H9 (cell line): ENCODE data around the gene MALAT1. TPM values are rescaled to one million over a fixed set of nuclear protein-coding genes. Genes with fewer than 3 reads are reported as not detected.
A peak's percentile ranks its signal among the peaks of the same experiment; 100 is the strongest.

Source experiments
- DNase-seq: peaks from one replicate; pipeline ENCODE4 v3.0.0-alpha.2; 2017
- H2AFZ ChIP-seq: one replicate; pipeline ENCODE4 v1.6.1; 2013; ENCODE audit warnings: mild to moderate bottlenecking, low read length, control low read depth, moderate library complexity
- H2AK5ac ChIP-seq: 2 replicates; pipeline ENCODE4 v1.6.1; 2013; ENCODE audit warnings: low read length, control low read depth, mixed read lengths; ENCODE audit not compliant: insufficient read length
- H2BK120ac ChIP-seq: one replicate; pipeline ENCODE4 v1.6.1; 2013; ENCODE audit warnings: low read depth, mild to moderate bottlenecking, low read length, control low read depth, inconsistent platforms; ENCODE audit not compliant: poor library complexity, severe bottlenecking
- H2BK12ac ChIP-seq: 2 replicates; pipeline ENCODE4 v1.6.1; 2013; ENCODE audit warnings: low read length, control low read depth, mixed read lengths, low read depth; ENCODE audit not compliant: insufficient read length
- H2BK15ac ChIP-seq: 2 replicates; pipeline ENCODE4 v1.6.1; 2013; ENCODE audit warnings: low read depth, low read length, control low read depth
- H2BK20ac ChIP-seq: one replicate; pipeline ENCODE4 v1.6.1; 2013; ENCODE audit warnings: low read depth, mild to moderate bottlenecking, low read length, control low read depth, inconsistent platforms; ENCODE audit not compliant: poor library complexity, severe bottlenecking
- H2BK5ac ChIP-seq: 2 replicates; pipeline ENCODE4 v1.6.1; 2013; ENCODE audit warnings: low read length, control low read depth, mixed read lengths; ENCODE audit not compliant: insufficient read length
- H3K14ac ChIP-seq: 2 replicates; pipeline ENCODE4 v1.6.1; 2013; ENCODE audit warnings: low read length, control low read depth; ENCODE audit not compliant: insufficient read depth
- H3K18ac ChIP-seq: 2 replicates; pipeline ENCODE4 v1.6.1; 2013; ENCODE audit warnings: low read depth, mild to moderate bottlenecking, mixed read lengths, low read length, control low read depth; ENCODE audit not compliant: insufficient read length
- H3K23ac ChIP-seq: 2 replicates; pipeline ENCODE4 v1.6.1; 2013; ENCODE audit warnings: low read length, control low read depth, mixed read lengths, low read depth; ENCODE audit not compliant: insufficient read length
- H3K23me2 ChIP-seq: 2 replicates; pipeline ENCODE4 v1.6.1; 2013; ENCODE audit warnings: low read depth, mild to moderate bottlenecking, mixed read lengths, low read length, control low read depth; ENCODE audit not compliant: insufficient read length, poor library complexity, severe bottlenecking
- H3K27ac ChIP-seq: 2 replicates; pipeline ENCODE4 v1.5.1; 2013; ENCODE audit warnings: low read length, control low read depth, mixed read lengths, low read depth; ENCODE audit not compliant: insufficient read length
- H3K27me3 ChIP-seq: 2 replicates; pipeline ENCODE4 v1.6.1; 2013; ENCODE audit warnings: low read length, control low read depth, inconsistent platforms; ENCODE audit not compliant: insufficient read depth
- H3K4ac ChIP-seq: 2 replicates; pipeline ENCODE4 v1.6.1; 2013; ENCODE audit warnings: low read depth, mild to moderate bottlenecking, control low read depth, inconsistent platforms, low read length, moderate library complexity
- H3K4me1 ChIP-seq: 2 replicates; pipeline ENCODE4 v1.6.1; 2013; ENCODE audit warnings: low read length, control low read depth, inconsistent platforms; ENCODE audit not compliant: insufficient read depth
- H3K4me2 ChIP-seq: 2 replicates; pipeline ENCODE4 v1.6.1; 2013; ENCODE audit warnings: low read length, control low read depth, mixed read lengths; ENCODE audit not compliant: insufficient read length, insufficient read depth
- H3K56ac ChIP-seq: 2 replicates; pipeline ENCODE4 v1.6.1; 2013; ENCODE audit warnings: low read depth, mild to moderate bottlenecking, mixed read lengths, low read length, control low read depth; ENCODE audit not compliant: insufficient read length
- H3K79me1 ChIP-seq: 2 replicates; pipeline ENCODE4 v1.6.1; 2013; ENCODE audit warnings: low read depth, mild to moderate bottlenecking, moderate library complexity, low read length, control low read depth, inconsistent platforms; ENCODE audit not compliant: insufficient read depth, poor library complexity, severe bottlenecking
- H3K79me2 ChIP-seq: 2 replicates; pipeline ENCODE4 v1.6.1; 2013; ENCODE audit warnings: low read length, control low read depth, inconsistent platforms; ENCODE audit not compliant: insufficient read depth
- H3K9ac ChIP-seq: 2 replicates; pipeline ENCODE4 v1.6.1; 2013; ENCODE audit warnings: low read length, control low read depth, mixed read lengths; ENCODE audit not compliant: insufficient read length; ENCODE audit errors: extremely low read depth
- H3K9me3 ChIP-seq: one replicate; pipeline ENCODE4 v1.6.1; 2013; ENCODE audit warnings: low read depth, low read length, inconsistent platforms; ENCODE audit not compliant: control insufficient read depth
- H3T11ph ChIP-seq: one replicate; pipeline ENCODE4 v1.6.1; 2013; ENCODE audit warnings: mild to moderate bottlenecking, low read length, control low read depth, inconsistent platforms
- H4K20me1 ChIP-seq: one replicate; pipeline ENCODE4 v1.6.1; 2013; ENCODE audit not compliant: control insufficient read depth, insufficient read length, insufficient read depth
- H4K5ac ChIP-seq: 2 replicates; pipeline ENCODE4 v1.6.1; 2013; ENCODE audit warnings: low read depth, mild to moderate bottlenecking, mixed read lengths, low read length, control low read depth; ENCODE audit not compliant: insufficient read length
- H4K8ac ChIP-seq: replicated peaks from 2 replicates; pipeline ENCODE4 v1.6.1; 2013; ENCODE audit warnings: low read length, control low read depth, mixed read lengths, low read depth; ENCODE audit not compliant: insufficient read length
- H4K91ac ChIP-seq: 2 replicates; pipeline ENCODE4 v1.6.1; 2013; ENCODE audit warnings: low read depth, mild to moderate bottlenecking, moderate library complexity, mixed read lengths, low read length, control low read depth; ENCODE audit not compliant: insufficient read length
- H3K27ac Mint-ChIP-seq, 3 experiments: 2 replicates in 2 of 3; 3 replicates in 1 of 3; pipeline ENCODE4 v1.8.0; 2020 to 2021; ENCODE audit warnings: mixed read lengths in 3 of 3, mild to moderate bottlenecking in 1 of 3, moderate library complexity in 1 of 3
- H3K27me3 Mint-ChIP-seq: 2 replicates; pipeline ENCODE4 v1.8.0; 2021; ENCODE audit warnings: low read depth, mild to moderate bottlenecking, moderate library complexity, mixed read lengths
- H3K36me3 Mint-ChIP-seq, 3 experiments: 2 replicates in 2 of 3; 3 replicates in 1 of 3; pipeline ENCODE4 v1.8.0; 2020 to 2021; ENCODE audit warnings: low read depth in 3 of 3, mixed read lengths in 3 of 3; ENCODE audit not compliant: insufficient read depth in 1 of 3
- H3K4me1 Mint-ChIP-seq, 2 experiments: 2 replicates each; pipeline ENCODE4 v1.8.0; 2020; ENCODE audit warnings: mixed read lengths in 2 of 2
- H3K4me3 Mint-ChIP-seq, 2 experiments: 2 replicates in 1 of 2; 3 replicates in 1 of 2; pipeline ENCODE4 v1.8.0; 2020 to 2021; ENCODE audit warnings: mild to moderate bottlenecking in 2 of 2, mixed read lengths in 2 of 2, moderate library complexity in 1 of 2
- H3K9me3 Mint-ChIP-seq, 2 experiments: 2 replicates in 1 of 2; 3 replicates in 1 of 2; pipeline ENCODE4 v1.8.0; 2020; ENCODE audit warnings: mild to moderate bottlenecking in 2 of 2, mixed read lengths in 2 of 2, moderate library complexity in 1 of 2
- WGBS: extraction: QIAGEN DNeasy Blood & Tissue Kit; methylation state at CpG from one replicate; pipeline ENCODE4 v1.1.7; 2013; ENCODE audit warnings: missing lambda C conversion rate, low lambda C conversion rate, mixed read lengths; ENCODE audit not compliant: insufficient read length; ENCODE audit errors: extremely low coverage; 5-methylcytosine and 5-hydroxymethylcytosine counted together
- total RNA-seq: library from RNA; stranded (reverse); gene quantifications from 2 replicates; pipeline ENCODE4 v1.2.1, GENCODE V29; 2021
- TF ChIP-seq, protein P1 (sequence below): fragments of 200-600 bp; sonication (generic); conservative IDR thresholded peaks from 3 replicates; pipeline ENCODE4 v1.8.0; 2021; ENCODE audit warnings: antibody characterized with exemption, mild to moderate bottlenecking

MALAT1 gene
- total RNA-seq, 1 experiment from 2014 or later: 1,934 TPM

DNA sequence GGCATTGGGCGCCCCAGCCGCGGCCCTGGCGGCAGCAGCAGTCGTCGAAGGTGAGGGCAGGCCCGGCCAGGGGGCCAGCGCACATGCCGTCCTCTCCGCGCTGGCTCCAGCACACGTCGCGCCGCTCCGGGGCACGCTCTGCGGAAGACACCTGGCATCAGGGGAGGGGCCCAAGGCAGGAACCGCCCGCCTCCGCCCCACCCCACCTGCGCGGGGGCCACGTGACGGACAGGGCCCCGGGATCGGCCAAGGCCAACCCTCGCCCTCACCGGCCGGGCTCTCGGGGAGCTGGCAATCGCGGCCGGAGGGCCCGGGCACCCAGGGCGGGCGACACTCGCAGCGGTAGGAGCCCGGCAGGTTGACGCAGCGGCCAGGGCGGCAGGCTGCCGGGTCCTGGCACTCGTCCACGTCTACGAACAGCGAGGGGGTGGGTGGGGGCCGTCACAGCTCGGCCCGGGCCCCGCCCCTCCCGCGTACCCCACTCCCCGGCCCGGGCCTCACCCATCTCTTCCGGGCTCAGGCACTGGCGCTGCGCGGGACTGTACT, 41.0 kb downstream of the MALAT1 start:
- Histone ChIP-seq H3K9me3 (no peaks in the 10 kb centered on the region), H3K56ac (no peak overlapping the region), H2BK5ac (no peak overlapping the region), H3K18ac (no peak overlapping the region), H2BK120ac (no peak overlapping the region), H3K79me1 (no peaks in the 10 kb centered on the region), H2AFZ (no peak overlapping the region), H4K91ac (no peak overlapping the region), H3K14ac (no peak overlapping the region; the same call in 1 of the 2 replicates), H3K79me2 (no peaks in the 10 kb centered on the region), H3K27me3 (no peaks in the 10 kb centered on the region), H3K4ac (no peak overlapping the region), H3K9ac (no peak overlapping the region), H3K23me2 (peaks cover 13% of the 10 kb centered on the region), H3K23ac (no peak overlapping the region), H2BK20ac (no peak overlapping the region), H3K4me2 (peak overlapping the region; percentile 73), H3T11ph (no peak overlapping the region), H2BK12ac (no peak overlapping the region), H4K5ac (no peak overlapping the region), H4K8ac (no peak overlapping the region), H4K20me1 (peaks cover 2% of the 10 kb centered on the region), H3K27ac (no peak overlapping the region), H3K4me1 (no peaks in the 10 kb centered on the region), H2AK5ac (no peak overlapping the region), H2BK15ac (no peak overlapping the region)
- H3K27me3 Mint-ChIP-seq: peaks cover 44% of the 10 kb centered on the region
- TF ChIP-seq, protein P1, sequence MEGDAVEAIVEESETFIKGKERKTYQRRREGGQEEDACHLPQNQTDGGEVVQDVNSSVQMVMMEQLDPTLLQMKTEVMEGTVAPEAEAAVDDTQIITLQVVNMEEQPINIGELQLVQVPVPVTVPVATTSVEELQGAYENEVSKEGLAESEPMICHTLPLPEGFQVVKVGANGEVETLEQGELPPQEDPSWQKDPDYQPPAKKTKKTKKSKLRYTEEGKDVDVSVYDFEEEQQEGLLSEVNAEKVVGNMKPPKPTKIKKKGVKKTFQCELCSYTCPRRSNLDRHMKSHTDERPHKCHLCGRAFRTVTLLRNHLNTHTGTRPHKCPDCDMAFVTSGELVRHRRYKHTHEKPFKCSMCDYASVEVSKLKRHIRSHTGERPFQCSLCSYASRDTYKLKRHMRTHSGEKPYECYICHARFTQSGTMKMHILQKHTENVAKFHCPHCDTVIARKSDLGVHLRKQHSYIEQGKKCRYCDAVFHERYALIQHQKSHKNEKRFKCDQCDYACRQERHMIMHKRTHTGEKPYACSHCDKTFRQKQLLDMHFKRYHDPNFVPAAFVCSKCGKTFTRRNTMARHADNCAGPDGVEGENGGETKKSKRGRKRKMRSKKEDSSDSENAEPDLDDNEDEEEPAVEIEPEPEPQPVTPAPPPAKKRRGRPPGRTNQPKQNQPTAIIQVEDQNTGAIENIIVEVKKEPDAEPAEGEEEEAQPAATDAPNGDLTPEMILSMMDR: no peak
- H3K36me3 Mint-ChIP-seq: peaks cover 0 to 22% (median 17%) of the 10 kb centered on the region in 3 experiments
- H3K4me3 Mint-ChIP-seq: peak overlapping the region; percentile 67 to 82; a peak in 4 of 5 replicates
- no peak overlapping the region for H3K27ac Mint-ChIP-seq
- DNase-seq: peak; percentile 84
- WGBS: no CpG with 5 or more reads among the region's 60 CpGs
- peaks cover 0 to 2% of the 10 kb centered on the region in 2 experiments; a peak in 1 of 5 replicates for H3K9me3 Mint-ChIP-seq
- peaks cover 2 to 9% of the 10 kb centered on the region in 2 experiments; a peak in 3 of 4 replicates for H3K4me1 Mint-ChIP-seq
